ENCODE measurements around the gene SLC13A2.
"Not testable (repeated sequence)": the region's sequence is repeated elsewhere in the genome, so short reads cannot be mapped to it uniquely, and the experiment has no call there.

Gene SLC13A2

GRCh38 chr17:28473542-28473941 lies at the start of gene SLC13A2:
TSS of gene SLC13A2 (plus strand) at chr17:28473644. CDS start at chr17:28473713, 69 bp downstream.
- no peak for DNase-seq (ENCODE audit: low read depth in 2 of 2)

- DNase-seq (ENCODE audit: low read depth in 2 of 2), result no peak
Observed at GRCh38 chr17:28425206-28425605, 48.2 kb upstream of the SLC13A2 start.

- DNase-seq (ENCODE audit: low read depth in 2 of 2), result no peak
Observed at GRCh38 chr17:28426081-28426519, 47.3 kb upstream of the SLC13A2 start.

- no peak for DNase-seq (ENCODE audit: low read depth in 2 of 2)
Observed at GRCh38 chr17:28427371-28427770, 46.1 kb upstream of the SLC13A2 start.

DNA sequence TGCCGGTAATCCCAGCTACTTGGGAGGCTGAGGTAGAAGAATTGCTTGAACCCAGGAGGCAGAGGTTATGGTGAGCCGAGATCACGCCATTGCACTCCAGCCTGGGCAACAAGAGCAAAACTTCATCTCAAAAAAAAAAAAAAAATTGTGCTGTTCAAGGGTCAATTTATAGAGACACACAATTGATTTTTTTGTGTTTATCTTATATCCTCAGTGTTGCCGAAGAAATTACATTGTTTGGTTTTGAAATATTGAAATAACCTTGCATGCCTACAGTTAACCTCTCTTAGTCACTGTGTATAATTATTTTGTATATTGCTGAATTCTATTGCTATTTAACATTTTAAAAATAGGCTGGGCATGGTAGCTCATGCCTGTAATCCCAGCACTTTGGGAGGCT lies 45.5 kb upstream of the SLC13A2 start:
- DNase-seq (ENCODE audit: low read depth in 2 of 2), result not testable (repeated sequence)

GRCh38 chr17:28433721-28434120 lies 39.7 kb upstream of the SLC13A2 start:
- no peak for DNase-seq (ENCODE audit: low read depth in 2 of 2)

- not testable (repeated sequence) for DNase-seq (ENCODE audit: low read depth in 2 of 2)
Observed at GRCh38 chr17:28434326-28434725, 39.1 kb upstream of the SLC13A2 start.

DNA sequence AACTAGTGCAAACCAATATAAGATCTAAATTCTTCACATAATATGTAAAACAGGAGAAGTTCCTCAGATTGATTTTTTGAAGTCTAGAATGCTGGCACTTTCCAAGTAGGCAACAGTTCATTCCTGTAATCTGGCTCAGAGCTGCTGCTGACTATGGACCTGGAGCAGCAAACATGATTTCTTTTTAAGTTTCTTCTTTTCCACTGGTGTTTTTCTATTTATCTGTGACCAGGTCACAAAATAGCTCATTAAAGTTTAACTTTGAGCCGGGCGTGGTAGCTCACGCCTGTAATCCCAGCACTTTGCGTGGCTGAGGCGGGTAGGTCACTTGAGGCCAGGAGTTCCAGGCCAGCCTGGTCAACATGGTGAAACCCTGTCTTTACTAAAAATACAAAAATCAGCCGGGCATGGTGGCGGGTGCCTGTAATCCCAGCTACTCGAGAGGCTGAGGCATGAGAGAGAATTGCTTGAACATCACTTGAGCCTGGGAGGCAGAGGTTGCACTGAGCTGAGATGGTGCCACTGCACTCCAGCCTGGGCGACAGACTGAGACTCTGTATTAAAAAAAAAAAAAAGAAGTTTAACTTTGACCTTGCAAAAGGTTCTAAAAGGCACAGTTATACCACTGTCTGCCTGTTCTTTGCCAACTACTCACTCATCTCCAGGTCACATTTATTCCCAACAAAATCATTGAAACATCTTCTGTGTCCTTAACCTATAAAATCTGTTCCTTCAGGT lies 29.4 kb upstream of the SLC13A2 start:
- no peak for DNase-seq (ENCODE audit: low read depth in 2 of 2)

GRCh38 chr17:28446716-28447395 lies 26.6 kb upstream of the SLC13A2 start:
- DNase-seq (ENCODE audit: low read depth in 2 of 2), result no peak

DNA sequence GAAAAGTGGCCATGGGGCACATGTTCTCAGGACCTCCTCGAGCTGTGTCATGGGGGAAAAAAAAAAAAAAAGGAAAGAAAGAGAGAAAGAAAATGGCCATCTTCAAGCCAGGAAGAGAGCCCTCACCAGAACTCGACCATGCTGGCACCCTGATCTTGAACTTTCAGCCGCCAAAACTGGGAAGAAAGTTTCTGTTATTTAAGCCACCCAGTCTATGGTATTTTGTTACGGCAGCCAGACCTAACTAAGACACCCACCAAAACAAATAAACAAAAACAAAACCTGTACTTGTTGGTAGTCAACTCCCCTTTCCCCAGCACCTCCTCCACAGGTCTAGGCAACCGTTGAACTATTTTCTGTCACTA lies 26.1 kb upstream of the SLC13A2 start:
- no peak for DNase-seq (ENCODE audit: low read depth in 2 of 2)

- no peak for DNase-seq (ENCODE audit: low read depth in 2 of 2)
Observed at GRCh38 chr17:28449859-28450258, 23.6 kb upstream of the SLC13A2 start.

GRCh38 chr17:28457890-28458289 lies 15.6 kb upstream of the SLC13A2 start:
- DNase-seq (ENCODE audit: low read depth in 2 of 2), result no peak

- DNase-seq (ENCODE audit: low read depth in 2 of 2), result not testable (repeated sequence)
Observed at GRCh38 chr17:28458881-28459280, 14.6 kb upstream of the SLC13A2 start.

- no peak for DNase-seq (ENCODE audit: low read depth in 2 of 2)
Observed at GRCh38 chr17:28460901-28461300, 12.5 kb upstream of the SLC13A2 start.

GRCh38 chr17:28466001-28466400 lies 7.4 kb upstream of the SLC13A2 start:
- no peak for DNase-seq (ENCODE audit: low read depth in 2 of 2)

DNA sequence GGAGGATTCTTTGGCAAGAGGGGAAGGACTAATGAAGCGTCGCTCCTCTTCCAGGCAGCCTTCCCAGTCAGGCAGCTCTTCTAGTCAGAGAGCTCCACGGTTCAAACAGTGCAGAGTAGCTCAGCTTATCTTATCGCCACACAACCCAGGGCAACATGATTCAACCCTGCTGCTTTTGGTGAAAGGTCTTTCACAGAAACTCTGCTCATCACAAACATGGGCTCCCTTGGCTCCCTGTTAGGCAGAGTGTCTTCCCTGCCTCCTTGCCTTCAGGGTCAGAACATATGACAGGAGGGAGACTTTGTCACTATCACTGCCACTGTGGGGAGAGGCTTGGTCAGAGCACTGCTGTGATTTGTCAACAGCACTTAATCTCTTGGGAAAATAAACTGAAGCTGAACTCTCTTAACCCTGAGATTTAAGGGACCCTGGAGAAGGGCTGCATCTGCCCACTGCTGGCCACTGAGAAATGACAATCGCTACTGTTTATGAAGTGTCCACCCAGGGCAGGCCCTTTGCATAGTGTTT lies 6.9 kb upstream of the SLC13A2 start:
- DNase-seq (ENCODE audit: low read depth in 2 of 2), result no peak

DNA sequence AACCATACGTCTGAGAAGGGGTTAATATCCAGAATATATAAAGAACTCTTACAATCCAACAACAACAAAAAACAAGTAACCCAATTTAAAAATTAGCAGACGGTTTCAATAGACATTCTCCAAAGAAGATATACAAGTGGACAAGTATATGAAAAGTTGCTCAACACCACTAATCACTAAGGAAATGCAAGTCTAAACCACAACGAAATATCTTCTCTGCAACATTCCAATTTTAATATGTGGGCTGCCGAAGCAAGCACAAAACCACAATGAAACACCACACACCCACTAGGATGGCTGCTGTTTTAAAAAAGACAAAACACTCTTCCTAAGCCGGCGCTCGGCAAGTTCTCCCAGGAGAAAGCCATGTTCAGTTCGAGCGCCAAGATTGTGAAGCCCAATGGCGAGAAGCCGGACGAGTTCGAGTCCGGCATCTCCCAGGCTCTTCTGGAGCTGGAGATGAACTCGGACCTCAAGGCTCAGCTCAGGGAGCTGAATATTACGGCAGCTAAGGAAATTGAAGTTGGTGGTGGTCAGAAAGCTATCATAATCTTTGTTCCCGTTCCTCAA lies 5.9 kb upstream of the SLC13A2 start:
- no peak for DNase-seq (ENCODE audit: low read depth in 2 of 2)

DNA sequence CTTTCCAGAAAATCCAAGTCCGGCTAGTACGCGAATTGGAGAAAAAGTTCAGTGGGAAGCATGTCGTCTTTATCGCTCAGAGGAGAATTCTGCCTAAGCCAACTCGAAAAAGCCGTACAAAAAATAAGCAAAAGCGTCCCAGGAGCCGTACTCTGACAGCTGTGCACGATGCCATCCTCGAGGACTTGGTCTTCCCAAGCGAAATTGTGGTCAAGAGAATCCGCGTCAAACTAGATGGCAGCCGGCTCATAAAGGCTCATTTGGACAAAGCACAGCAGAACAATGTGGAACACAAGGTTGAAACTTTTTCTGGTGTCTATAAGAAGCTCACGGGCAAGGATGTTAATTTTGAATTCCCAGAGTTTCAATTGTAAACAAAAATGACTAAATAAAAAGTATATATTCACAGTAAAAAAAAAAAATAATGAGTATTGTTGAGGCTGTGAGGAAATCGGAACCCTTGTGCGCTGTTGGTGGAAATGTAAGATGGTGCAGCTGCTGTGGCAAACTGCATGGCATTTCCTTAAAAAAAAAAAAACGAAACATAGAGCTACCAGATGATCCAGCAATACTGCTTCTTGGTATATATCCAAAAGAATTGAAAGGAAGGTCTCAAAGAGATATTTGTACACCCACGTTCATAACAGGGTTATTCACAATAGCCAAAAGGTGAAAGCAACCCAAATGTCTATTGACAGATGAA lies 5.3 kb upstream of the SLC13A2 start:
- not testable (repeated sequence) for DNase-seq (ENCODE audit: low read depth in 2 of 2)

- no peak for DNase-seq (ENCODE audit: low read depth in 2 of 2)
Observed at GRCh38 chr17:28468781-28469180, 4.7 kb upstream of the SLC13A2 start.

DNA sequence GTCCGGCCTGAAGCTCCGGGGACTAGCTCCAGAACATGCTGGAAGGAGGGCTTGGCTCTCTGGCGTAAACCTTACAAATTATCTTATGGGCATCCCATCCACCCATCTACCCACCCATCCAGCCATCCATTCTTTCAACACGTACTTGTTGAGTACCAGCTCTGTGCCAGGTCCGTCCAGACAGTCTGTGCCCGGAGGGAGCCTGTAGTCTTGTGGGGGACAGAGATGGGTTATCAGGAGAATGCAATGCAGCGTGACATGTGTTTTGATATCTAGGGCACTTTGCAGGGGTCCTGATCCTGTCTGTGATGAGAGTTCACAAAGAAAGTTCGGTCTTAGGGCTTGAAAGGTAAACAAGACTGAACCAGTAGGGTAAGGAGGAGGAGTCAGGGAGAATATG lies 4.1 kb upstream of the SLC13A2 start:
- DNase-seq (ENCODE audit: low read depth in 2 of 2), result no peak

DNA sequence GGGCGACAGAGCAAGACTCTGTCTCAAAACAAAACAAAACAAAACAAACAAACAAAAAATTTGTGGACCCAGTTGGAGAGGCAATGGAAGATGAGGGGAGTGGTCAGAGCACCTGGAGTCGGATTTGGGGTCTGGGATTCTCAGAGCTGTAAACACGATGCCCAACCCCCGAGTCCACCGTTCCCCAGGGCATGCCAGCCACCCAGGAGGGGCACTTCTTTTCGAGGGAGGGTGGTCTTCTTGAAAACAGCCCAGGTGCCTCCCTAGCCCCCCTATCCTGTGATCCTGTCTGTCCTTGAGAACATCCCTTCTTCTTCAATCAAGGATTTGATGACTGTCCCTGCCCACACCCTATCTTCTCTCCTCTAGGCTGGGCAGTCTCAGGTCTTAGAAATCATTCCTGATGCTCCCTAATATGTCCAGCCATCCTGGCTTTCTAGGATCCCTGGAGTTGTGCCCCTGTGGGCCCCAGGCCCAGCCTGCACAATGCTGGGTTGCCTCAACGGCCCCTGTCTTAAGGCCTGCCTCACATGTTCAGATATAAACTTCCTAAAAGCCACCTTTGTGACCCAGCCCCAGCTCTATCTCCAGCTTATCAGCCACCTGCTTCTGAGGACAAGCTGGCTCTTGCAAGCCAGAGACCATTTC lies 3.1 kb upstream of the SLC13A2 start:
- DNase-seq (ENCODE audit: low read depth in 2 of 2), result no peak

DNA sequence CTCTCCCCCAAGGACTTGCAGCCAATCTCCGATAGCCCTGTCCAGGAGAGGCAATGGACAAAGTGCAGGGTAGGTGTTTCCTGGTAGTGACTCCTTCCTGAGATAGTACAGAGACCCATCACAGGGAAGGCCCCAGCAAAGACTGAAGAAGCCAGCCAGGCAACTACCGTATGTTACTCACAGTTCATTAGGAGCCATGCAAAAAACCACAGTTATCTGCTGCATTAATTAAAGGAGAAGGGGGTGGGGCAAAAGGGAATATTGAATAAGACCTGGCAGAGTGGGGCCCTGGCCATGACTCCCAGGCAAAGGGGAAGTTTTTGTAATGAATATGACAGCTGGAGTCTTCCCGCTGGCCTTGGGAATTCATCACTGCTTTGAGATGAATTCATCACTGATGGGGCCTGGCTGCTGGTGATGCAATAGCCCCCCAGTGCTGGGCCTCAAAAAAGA lies 2.5 kb upstream of the SLC13A2 start:
- no peak for DNase-seq (ENCODE audit: low read depth in 2 of 2)

All from stimulated activated CD8-positive, alpha-beta memory T cell treated with anti-CD3 and anti-CD28 coated beads, Interleukin-2, amount 100 ng/mL, for 1 hour (primary cell).